Stimulated activated CD8-positive, alpha-beta memory T cell treated with anti-CD3 and anti-CD28 coated beads, Interleukin-12 subunit alpha, Interleukin-12 subunit beta, amount 100 ng/mL, for 4 hours (primary cell): ENCODE measurements around the gene SETD1B.

Experiments used
- DNase-seq: peaks from one replicate; pipeline ENCODE4 v3.0.0-alpha.2; 2020; ENCODE audit warnings: low read depth

Gene SETD1B

GRCh38 chr12:121807642-121808347 is 4.0 kb downstream of the SETD1B start:
- DNase-seq: no peak

GRCh38 chr12:121808623-121809022 is 4.8 kb downstream of the SETD1B start:
- no peak for DNase-seq

- no peak for DNase-seq
Observed at GRCh38 chr12:121809712-121810116, 5.9 kb downstream of the SETD1B start.

GRCh38 chr12:121810234-121810817 is 6.5 kb downstream of the SETD1B start:
- DNase-seq: no peak

- no peak for DNase-seq
Observed at GRCh38 chr12:121810833-121811433, 7.1 kb downstream of the SETD1B start.

GRCh38 chr12:121811434-121812319 is 7.9 kb downstream of the SETD1B start:
- peak; percentile 63 for DNase-seq

- DNase-seq: no peak
Observed at GRCh38 chr12:121812320-121812871, 8.6 kb downstream of the SETD1B start.

- DNase-seq: no peak
Observed at GRCh38 chr12:121812921-121813896, 9.4 kb downstream of the SETD1B start.

- no peak for DNase-seq
Observed at GRCh38 chr12:121813951-121814350, 10.1 kb downstream of the SETD1B start.

GRCh38 chr12:121814429-121815119 is 10.8 kb downstream of the SETD1B start:
- no peak for DNase-seq

GRCh38 chr12:121815263-121815662 is 11.5 kb downstream of the SETD1B start:
- no peak for DNase-seq

GRCh38 chr12:121816925-121817647 is 13.3 kb downstream of the SETD1B start:
- no peak for DNase-seq

GRCh38 chr12:121817648-121818043 is 13.8 kb downstream of the SETD1B start:
- DNase-seq: no peak

GRCh38 chr12:121819212-121819949 is 15.6 kb downstream of the SETD1B start:
- DNase-seq: no peak

- no peak for DNase-seq
Observed at GRCh38 chr12:121820056-121820455, 16.2 kb downstream of the SETD1B start.

GRCh38 chr12:121822393-121823100 is 18.7 kb downstream of the SETD1B start:
- no peak for DNase-seq

GRCh38 chr12:121823101-121823726 is 19.4 kb downstream of the SETD1B start:
- no peak for DNase-seq

- DNase-seq: no peak
Observed at GRCh38 chr12:121823727-121824115, 19.9 kb downstream of the SETD1B start.
